Epithelial cell of proximal tubule (primary cell): Measurements from ENCODE around the gene SCGB1A1. TPM values are rescaled to one million over a fixed set of nuclear protein-coding genes. Genes with fewer than 3 reads are reported as not detected.
A peak's percentile ranks its signal among the peaks of the same experiment; 100 is the strongest.
"Not testable (repeated sequence)": the region's sequence is repeated elsewhere in the genome, so short reads cannot be mapped to it uniquely, and the experiment has no call there.

Experiments used
- DNase-seq: peaks from one replicate; pipeline ENCODE4 v3.0.0-alpha.2; 2011; ENCODE audit warnings: low read depth
- H3K4me3 ChIP-seq: 2 replicates; pipeline ENCODE4 v1.5.1; 2011; ENCODE audit warnings: low read depth, mild to moderate bottlenecking, low read length
- total RNA-seq: library from RNA; depleted of rRNA; stranded (reverse); fragments of >200 nt; gene quantifications from 2 replicates; pipeline ENCODE4 v1.2.3, GENCODE V29; 2015
- TF ChIP-seq, protein P1 (sequence below): conservative IDR thresholded peaks from 2 replicates; pipeline ENCODE4 v1.5.1; 2012; ENCODE audit warnings: low read depth, mild to moderate bottlenecking, low read length

The SCGB1A1 gene, protein sequence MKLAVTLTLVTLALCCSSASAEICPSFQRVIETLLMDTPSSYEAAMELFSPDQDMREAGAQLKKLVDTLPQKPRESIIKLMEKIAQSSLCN
- total RNA-seq = not detected in 2 replicates

DNA sequence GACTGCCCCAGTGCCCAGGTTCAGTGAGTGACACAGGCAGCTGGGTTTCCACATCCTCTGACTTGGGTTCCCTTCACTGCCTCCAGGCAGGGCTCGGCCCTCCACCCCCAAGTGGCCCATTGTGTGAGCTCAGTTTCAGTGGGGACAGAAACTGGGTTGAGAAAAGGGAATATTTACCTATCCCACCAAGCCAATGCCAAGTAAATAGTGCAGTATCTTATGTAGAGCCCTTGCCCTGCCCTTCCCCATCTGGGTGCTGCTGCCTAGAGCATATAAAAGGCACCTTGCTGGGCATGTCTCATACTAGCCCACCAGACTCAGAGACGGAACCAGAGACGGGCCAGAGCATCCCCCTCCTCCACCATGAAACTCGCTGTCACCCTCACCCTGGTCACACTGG is at the start of gene SCGB1A1:
TSS of gene SCGB1A1 (plus strand) at position 301 of the 400 bp plus-strand sequence. CDS start at position 364, 63 bp downstream.
- no peak within 1 kb of the TSS for H3K4me3 ChIP-seq
- TF ChIP-seq, protein P1, sequence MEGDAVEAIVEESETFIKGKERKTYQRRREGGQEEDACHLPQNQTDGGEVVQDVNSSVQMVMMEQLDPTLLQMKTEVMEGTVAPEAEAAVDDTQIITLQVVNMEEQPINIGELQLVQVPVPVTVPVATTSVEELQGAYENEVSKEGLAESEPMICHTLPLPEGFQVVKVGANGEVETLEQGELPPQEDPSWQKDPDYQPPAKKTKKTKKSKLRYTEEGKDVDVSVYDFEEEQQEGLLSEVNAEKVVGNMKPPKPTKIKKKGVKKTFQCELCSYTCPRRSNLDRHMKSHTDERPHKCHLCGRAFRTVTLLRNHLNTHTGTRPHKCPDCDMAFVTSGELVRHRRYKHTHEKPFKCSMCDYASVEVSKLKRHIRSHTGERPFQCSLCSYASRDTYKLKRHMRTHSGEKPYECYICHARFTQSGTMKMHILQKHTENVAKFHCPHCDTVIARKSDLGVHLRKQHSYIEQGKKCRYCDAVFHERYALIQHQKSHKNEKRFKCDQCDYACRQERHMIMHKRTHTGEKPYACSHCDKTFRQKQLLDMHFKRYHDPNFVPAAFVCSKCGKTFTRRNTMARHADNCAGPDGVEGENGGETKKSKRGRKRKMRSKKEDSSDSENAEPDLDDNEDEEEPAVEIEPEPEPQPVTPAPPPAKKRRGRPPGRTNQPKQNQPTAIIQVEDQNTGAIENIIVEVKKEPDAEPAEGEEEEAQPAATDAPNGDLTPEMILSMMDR = no peak
- no peak for DNase-seq

DNA sequence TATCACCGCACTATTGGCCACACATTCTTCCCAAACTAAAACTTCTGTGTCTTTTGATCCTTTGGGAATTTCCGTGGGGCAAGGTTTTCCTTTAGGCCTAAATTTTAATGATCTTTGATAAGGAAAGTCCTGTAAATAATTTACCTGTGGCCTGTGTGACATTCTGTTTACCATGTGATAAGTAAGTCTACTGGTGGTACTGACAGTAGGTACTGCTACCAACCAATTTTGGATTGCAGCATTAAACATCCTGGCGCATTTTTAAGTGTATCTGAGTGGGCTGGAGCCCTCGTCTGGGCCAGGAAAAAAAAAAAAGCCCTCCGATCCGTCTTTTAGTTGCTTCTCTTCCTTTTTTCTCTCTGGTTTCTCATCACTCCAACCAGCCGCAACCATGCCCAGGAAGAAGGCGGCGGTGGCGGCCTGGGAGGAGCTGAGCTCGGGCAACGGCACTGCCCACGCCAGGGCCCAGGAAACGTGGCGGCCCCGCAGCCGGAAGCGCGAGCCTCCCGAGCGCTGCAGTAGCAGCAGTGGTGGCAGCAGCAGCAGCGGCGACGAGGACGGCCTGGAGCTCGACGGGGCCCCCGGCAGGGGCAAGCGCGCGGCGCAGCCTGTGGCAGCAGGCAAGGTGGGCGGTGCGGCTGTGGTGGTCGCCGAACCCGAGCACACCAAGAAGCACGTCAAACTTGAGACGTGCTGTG is 47.9 kb upstream of the SCGB1A1 start:
- TF ChIP-seq, protein P1 = no peak
- DNase-seq = no peak
- H3K4me3 ChIP-seq = no peak overlapping the region

DNA sequence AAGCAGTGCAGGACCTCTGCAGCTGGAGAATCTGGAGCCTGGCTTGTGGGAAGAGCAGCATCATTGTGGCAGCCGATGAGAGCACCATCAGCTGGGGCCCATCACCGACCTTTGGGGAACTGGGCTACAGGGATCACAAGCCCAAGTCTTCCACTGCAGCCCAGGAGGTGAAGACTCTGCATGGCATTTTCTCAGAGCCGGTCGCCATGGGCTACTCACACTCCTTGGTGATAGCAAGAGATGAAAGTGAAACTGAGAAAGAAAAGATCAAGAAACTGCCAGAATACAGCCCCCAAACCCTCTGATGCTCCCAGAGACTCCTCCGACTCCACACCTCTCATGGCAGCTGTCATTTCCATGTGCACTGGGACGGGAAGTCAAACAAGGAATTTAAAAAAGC is 46.0 kb upstream of the SCGB1A1 start:
- no peak overlapping the region for H3K4me3 ChIP-seq
- no peak for DNase-seq
- TF ChIP-seq, protein P1 = no peak

DNA sequence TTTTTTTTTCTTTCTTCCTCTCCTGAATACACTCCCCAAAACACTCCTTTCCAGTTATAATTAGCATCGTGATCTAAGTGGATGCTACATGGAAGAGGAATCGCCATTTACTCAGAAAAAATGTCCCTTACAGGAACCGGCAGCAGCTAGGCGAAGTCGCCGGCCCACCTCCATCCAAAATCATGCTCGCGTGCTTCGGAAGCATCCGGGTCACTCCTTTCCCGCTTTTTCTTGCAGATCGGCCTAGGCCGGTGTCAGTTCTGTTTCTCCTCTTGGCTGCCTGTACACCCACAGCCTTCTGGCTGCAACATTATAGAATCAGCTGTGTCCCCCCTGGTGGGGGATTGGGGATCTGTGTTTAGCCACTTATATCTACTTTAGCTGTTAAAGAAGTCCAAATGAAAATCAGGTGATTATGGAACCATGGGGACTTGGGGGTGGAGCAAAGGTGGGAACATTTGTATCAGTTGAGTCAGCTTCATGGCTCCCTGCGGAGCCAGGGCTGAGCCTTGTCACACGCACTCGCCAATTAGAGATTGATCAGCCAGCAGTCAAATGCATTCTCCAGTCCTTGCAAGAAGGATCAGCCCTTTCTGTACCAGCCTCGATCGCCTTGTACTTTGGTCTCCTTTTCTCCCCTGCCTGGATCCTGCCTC is 45.2 kb upstream of the SCGB1A1 start:
- no peak for DNase-seq
- TF ChIP-seq, protein P1 = no peak
- no peak overlapping the region for H3K4me3 ChIP-seq

DNA sequence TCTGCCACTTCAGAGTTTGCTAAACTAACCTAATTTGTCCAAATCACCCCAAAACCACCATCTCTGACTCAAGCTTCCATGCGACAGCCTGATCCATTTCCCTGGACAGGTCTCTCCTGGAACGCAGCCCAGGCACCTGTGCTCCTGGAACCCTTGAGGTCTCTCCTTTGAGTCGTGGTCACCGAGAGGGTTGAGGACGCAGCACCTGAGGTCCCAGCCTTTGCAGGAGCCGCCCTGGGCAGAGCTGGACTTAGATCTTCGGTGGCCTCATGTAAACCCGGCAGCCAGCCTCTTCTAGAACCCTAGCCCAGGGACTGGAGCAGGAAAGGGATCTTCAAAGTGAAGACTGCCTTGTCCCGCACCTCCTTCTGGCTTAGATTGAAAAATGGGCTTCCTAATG is 44.0 kb upstream of the SCGB1A1 start:
- H3K4me3 ChIP-seq = no peak overlapping the region
- TF ChIP-seq, protein P1 = no peak
- DNase-seq = no peak

DNA sequence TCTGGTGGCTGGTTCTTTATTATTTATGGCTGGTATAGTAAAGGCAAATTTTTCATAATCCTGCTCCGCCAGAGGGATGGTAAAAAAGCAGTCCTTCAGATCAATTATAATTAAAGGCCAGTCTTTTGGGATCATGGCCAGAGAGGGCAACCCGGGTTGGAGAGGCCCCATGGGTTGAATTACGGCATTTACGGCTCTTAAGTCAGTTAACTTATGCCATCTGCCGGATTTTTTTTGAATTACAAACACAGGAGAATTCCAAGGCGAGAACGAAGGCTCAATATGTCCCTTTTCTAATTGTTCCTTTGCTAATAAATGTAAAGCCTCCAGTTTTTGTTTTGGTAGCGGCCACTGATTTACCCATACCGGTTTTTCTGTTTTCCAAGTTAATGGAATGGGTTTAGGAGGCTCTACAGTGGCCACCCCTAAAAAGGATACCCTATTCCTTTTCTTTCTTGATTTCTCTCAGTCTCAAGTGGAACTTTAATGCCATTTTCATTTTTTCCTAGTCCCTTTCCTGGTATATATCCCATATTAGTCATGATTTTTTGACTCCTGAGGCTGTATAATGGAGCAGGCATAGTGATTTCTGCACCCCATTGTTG is 40.3 kb upstream of the SCGB1A1 start:
- TF ChIP-seq, protein P1 = peak; percentile 40
- not testable (repeated sequence) for DNase-seq, H3K4me3 ChIP-seq

DNA sequence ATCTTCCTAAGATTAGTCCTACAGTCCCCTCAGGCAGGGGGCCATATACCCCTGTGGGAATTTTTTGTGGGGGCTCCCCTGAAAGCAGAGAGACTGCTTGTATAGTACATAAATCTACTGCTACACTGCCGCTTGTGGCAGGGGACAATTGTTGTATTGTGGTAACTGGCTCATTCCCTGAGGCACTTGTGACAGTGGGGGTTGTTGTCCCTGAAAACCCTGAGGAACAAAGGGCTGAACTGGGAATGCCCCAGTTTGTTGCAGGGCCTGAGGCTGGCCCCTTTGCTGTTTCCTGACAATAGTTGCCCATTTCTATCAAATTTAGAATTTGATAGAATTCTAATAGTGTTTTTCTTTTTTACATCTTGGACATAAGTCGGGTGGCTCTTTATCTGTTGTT is 39.2 kb upstream of the SCGB1A1 start:
- H3K4me3 ChIP-seq, DNase-seq: not testable (repeated sequence)
